Right ventricle myocardium superior (tissue), 1 donor: ENCODE measurements around the gene SPSB4. TPM values are rescaled to one million over a fixed set of nuclear protein-coding genes. Genes with fewer than 3 reads are reported as not detected.
"Not testable (repeated sequence)": the region's sequence is repeated elsewhere in the genome, so short reads cannot be mapped to it uniquely, and the experiment has no call there.

ENCODE experiments used
- ATAC-seq: fragments of 200-7000 bp; cut with Tn5 transposase; one replicate; pipeline ENCODE4 v1.9.1; 2020; ENCODE audit warnings: mild to moderate bottlenecking; ENCODE audit not compliant: poor library complexity
- DNase-seq: peaks from one replicate; pipeline ENCODE4 v3.0.0-alpha.2; 2020
- intact Hi-C: fragments of 100-400 bp; cut with DNase I; formaldehyde crosslinking; loops from one replicate; pipeline ENCODE4 v1.11.2; 2022
- long read RNA-seq: library from polyadenylated mRNA; unstranded; transcript quantifications from one replicate; pipeline ENCODE4 v2.0.0, GENCODE V29; 2021
- total RNA-seq: library from RNA; stranded (reverse); fragmentation: NEBNext Ultra II Directional; extraction: Animal tissue kit (Norgen Biotek cat#: 25700); gene quantifications from one replicate; pipeline ENCODE4 v1.2.1, GENCODE V29; 2021
- donor health status: DM: no; HTN: yes; CAD: no; lungs with severe emphysema.

The SPSB4 gene
- total RNA-seq, result 7.3 TPM
- long read RNA-seq, transcript SPSB4-201 (3 exons, 2,908 nt), result major isoform, 33 of 52 reads
- long read RNA-seq, partial matches to known transcripts, result 15 of 52 reads
- long read RNA-seq, other reads (novel, unspliced or antisense), result 4 of 52 reads

- intact Hi-C loops, result loop anchor here (2.0 kb wide), 1 partner anchor 58 kb away; no protein-coding TSS in a partner anchor
- ATAC-seq (peak; percentile 92), DNase-seq (peak; percentile 86)
These were observed at the start of gene SPSB4 for GRCh38 chr3:141050576-141051442. Gene SPSB4 (plus strand): TSS chr3:141051347. CDS start chr3:141066105, 14,758 bp downstream.

- ATAC-seq, result no peak
- intact Hi-C loops, result no loop called here
- no peak for DNase-seq
These were observed 44.8 kb upstream of the SPSB4 start for GRCh38 chr3:141006344-141006743.

- DNase-seq (no peak), ATAC-seq (no peak)
- intact Hi-C loops, result no loop called here
These were observed 41.7 kb upstream of the SPSB4 start for GRCh38 chr3:141009496-141009895.

DNA sequence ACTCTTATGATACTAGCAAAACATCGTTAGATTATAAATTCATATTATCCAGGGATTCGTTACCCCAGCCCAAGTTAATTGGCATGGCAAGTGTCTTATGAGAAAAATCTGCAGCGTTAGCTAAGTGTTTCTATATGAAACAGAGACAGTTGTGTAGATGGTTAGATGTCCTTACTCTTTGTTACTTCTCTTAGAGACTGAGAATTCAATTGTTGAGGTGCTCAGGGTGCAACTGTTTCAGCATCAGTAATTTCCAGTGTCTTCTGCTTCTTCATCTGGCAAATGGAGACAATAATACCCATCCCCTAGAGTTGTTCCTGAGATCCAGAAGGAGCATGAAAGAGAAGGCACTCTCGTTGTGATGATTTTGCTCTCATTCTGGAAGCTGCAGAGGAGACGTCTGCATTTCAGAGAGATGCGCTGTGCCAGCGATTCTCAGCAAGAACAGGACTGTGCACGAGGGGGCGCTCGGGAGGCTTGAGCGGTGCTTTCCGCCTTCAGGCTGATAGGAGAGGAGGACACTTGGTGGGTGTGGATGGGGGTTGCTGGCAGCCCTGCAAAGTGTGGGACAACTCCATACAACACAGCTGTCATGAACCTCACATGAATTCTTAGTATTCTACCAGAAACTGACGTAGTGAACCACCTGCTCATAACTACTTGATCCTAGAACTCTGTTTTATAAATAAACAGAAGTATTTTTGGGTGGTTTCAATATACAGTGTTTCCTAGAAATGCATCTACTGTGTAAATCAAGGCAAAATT, 39.7 kb upstream of the SPSB4 start:
- peak; percentile 88 for DNase-seq
- ATAC-seq, result peak; percentile 87
- intact Hi-C loops, result loop anchor here (5.0 kb wide), 1 partner anchor 96 kb away; no protein-coding TSS in a partner anchor

DNA sequence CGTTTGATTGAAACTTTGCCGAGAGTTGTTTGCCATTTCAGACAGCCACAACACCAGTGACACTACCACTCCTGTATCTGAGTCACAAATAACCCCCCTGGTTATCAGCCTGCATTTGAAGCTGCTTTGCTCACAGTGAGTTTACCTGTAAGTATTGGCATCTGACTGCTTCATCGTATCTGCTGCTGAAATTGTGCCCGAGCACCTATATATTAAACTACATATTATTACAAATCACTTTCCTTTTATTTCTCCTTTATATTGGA, 39.2 kb upstream of the SPSB4 start:
- no peak for DNase-seq
- ATAC-seq, result no peak
- intact Hi-C loops, result loop anchor here (5.0 kb wide), 1 partner anchor 95 kb away; no protein-coding TSS in a partner anchor

- no peak for DNase-seq
- no peak for ATAC-seq
- intact Hi-C loops, result loop anchor here (5.0 kb wide), 1 partner anchor 95 kb away; no protein-coding TSS in a partner anchor
These were observed 38.6 kb upstream of the SPSB4 start for GRCh38 chr3:141012571-141012970.

DNA sequence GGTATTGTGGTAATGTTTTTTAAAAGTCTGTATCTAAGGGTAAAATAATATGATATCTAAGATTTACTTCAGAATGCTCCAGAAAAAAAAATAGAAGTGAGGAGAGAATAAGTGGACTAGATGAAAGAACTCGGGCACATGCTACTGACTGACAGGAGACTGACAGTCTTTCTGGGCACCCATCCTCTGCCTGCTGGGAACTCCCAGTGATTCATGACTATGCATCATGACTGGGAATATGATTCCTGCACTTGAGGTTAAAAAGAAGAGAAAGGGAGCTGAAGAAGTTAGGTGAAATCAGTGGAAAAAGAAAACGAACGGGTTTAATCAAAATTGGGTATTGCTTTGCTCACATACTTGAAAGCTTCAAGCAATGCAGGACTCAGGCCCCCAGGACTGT, 35.7 kb upstream of the SPSB4 start:
- DNase-seq (no peak), ATAC-seq (no peak)
- intact Hi-C loops, result no loop called here

DNA sequence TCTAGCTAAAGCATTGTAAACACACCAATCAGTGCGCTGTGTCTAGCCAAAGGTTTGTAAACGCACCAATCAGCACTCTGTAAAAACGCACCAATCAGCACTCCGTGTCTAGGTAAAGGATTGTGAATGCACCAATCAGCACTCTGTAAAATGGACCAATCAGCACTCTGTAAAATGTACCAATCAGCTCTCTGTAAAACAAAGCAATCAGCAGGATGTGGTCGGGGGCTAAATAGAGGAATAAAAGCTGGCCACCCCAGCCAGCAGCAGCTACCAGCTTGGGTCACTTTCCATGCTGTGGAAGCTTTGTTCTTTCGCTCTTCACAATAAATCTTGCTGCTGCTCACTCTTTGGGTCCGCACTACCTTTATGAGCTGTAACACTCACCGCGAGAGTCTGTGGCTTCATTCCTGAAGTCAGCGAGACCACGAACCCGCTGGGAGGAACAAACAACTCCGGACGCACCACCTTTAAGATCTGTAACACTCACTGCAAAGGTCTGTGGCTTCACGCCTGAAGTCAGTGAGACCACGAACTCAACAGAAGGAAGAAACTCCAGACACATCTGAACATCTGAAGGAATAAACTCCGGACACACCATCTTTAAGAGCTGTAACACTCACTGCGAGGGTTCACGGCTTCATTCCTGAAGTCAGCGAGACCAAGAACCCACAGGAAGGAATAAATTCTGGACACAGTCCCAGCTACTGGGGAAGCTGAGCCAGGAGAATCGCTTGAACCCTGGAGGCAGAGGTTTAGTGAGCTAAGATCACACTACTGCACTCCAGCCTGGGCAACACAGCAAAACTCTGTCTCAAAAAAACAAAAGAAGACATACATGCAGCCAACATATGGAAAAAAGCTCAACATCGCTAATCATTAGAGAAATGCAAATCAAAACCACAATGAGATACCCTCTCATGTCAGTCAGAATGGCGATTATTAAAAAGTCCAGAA, 33.5 kb upstream of the SPSB4 start:
- ATAC-seq, DNase-seq, intact Hi-C loops: not testable (repeated sequence)

- DNase-seq (no peak), ATAC-seq (no peak)
- intact Hi-C loops, result no loop called here
These were observed 31.9 kb upstream of the SPSB4 start for GRCh38 chr3:141019244-141019643.

GRCh38 chr3:141020143-141020830, 30.9 kb upstream of the SPSB4 start:
- intact Hi-C loops, result no loop called here
- ATAC-seq, result no peak
- DNase-seq, result no peak

DNA sequence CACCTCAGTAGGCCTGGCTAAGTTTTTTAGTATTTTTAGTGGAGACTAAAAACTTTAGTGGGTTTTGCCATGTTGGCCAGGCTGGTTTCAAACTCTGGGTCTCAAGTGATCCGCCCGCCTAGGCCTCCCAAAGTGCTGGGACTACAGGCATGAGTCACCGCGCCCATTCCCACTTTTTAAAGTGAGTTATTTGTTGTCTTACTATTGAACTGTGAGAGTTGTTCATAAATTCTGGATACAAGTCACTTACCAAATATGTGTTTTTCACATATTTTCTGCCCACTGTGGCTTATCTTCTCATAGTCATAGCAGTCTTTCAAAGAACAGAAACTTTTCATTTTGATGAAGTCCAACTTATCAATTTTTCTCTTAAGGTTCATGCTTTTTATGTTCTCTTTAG, 29.9 kb upstream of the SPSB4 start:
- intact Hi-C loops, result no loop called here
- ATAC-seq (no peak), DNase-seq (no peak)

DNA sequence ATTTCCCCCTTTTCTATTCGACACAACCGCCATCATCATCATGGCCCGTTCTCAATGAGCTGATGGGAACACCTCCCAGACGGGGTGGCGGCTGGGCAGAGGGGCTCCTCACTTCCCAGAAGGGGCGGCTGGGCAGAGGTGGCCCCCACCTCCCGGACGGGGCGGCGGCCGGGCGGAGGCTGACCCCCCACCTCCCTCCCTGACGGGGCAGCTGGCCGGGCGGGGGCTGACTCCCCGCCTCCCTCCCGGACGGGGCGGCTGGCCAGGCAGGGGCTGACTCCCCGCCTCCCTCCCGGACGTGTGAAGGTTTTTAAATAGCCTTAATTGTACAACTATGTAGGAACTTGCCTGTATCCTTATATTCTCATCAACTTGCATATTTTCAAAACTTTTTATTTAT, 20.9 kb upstream of the SPSB4 start:
- intact Hi-C loops, result no loop called here
- no peak for ATAC-seq
- no peak for DNase-seq

DNA sequence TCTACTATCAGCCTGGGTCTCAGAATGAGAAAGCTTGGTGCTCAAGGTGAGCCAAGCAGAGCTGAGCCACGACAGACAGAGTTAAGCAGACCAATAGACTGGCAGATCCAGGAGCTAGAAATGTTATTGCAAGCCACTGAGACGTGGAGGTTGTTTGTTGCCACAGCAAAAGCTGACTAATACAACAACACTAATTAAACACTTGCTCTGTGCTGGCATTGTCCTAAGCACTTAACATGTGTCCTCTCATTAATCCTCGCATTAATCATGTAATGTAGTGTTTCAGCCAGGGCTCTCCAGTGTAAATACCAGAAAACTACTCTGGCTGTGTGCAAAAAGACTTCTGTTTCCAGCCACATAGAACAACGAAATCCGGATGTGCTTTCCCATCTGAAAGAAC, 11.6 kb upstream of the SPSB4 start:
- DNase-seq (no peak), ATAC-seq (no peak)
- intact Hi-C loops, result no loop called here

GRCh38 chr3:141044695-141045641, 6.2 kb upstream of the SPSB4 start:
- no peak for ATAC-seq
- no peak for DNase-seq
- intact Hi-C loops, result no loop called here

GRCh38 chr3:141045849-141046248, 5.3 kb upstream of the SPSB4 start:
- DNase-seq (no peak), ATAC-seq (no peak)
- intact Hi-C loops, result no loop called here

GRCh38 chr3:141047168-141047567, 4.0 kb upstream of the SPSB4 start:
- DNase-seq (no peak), ATAC-seq (no peak)
- intact Hi-C loops, result no loop called here

- intact Hi-C loops, result loop anchor here (2.0 kb wide), 1 partner anchor 59 kb away; no protein-coding TSS in a partner anchor
- ATAC-seq, result no peak
- DNase-seq, result no peak
These were observed 1.5 kb upstream of the SPSB4 start for GRCh38 chr3:141049681-141050080.
